ENCODE measurements around the gene KHDRBS1. TPM values are rescaled to one million over a fixed set of nuclear protein-coding genes. Genes with fewer than 3 reads are reported as not detected.
"Not testable (repeated sequence)": the region's sequence is repeated elsewhere in the genome, so short reads cannot be mapped to it uniquely, and the experiment has no call there.

The KHDRBS1 gene
- total and polyA plus RNA-seq, 7 donors = 58.0 to 83.7 (median 72.0) TPM

DNA sequence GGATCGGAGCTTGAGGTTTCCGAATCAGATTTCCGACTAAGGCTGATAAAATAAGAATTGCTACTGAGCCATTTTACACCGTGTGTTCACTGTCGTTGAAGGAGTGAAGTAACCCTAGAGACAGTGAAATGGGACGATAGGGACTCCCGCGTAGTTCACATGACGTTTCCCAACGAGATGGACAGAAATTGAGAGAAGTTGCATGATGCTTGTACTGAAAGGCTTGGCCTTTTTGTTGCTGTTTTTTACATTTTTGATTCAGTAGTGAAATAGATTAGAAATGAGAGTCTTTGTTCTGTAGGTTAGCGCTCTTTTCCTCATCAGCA is 1.2 kb downstream of the KHDRBS1 start:
- H3K27me3 ChIP-seq = no peaks in the 10 kb centered on the region
- no peaks in the 10 kb centered on the region for H3K36me3 ChIP-seq
- H3K27ac ChIP-seq = peak overlapping the region; percentile 96 to 100 (median 99)
- no peak for TF ChIP-seq POLR2A (IDR thresholded peaks at IDR 0.05)
- TF ChIP-seq POLR2AphosphoS5 (IDR thresholded peaks at IDR 0.05) = no peak
- TF ChIP-seq EP300 (IDR thresholded peaks at IDR 0.05) = no peak
- TF ChIP-seq, protein P1, sequence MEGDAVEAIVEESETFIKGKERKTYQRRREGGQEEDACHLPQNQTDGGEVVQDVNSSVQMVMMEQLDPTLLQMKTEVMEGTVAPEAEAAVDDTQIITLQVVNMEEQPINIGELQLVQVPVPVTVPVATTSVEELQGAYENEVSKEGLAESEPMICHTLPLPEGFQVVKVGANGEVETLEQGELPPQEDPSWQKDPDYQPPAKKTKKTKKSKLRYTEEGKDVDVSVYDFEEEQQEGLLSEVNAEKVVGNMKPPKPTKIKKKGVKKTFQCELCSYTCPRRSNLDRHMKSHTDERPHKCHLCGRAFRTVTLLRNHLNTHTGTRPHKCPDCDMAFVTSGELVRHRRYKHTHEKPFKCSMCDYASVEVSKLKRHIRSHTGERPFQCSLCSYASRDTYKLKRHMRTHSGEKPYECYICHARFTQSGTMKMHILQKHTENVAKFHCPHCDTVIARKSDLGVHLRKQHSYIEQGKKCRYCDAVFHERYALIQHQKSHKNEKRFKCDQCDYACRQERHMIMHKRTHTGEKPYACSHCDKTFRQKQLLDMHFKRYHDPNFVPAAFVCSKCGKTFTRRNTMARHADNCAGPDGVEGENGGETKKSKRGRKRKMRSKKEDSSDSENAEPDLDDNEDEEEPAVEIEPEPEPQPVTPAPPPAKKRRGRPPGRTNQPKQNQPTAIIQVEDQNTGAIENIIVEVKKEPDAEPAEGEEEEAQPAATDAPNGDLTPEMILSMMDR (IDR thresholded peaks at IDR 0.05) = no peak
- no peak for DNase-seq
- WGBS, 2 donors = 1% methylated on average over 11 of the region's 11 CpGs
- peak overlapping the region; percentile 74 to 100 (median 88) for H3K4me3 ChIP-seq
- no peaks in the 10 kb centered on the region for H3K9me3 ChIP-seq
- intact Hi-C loops (cut with DNase I) = loop anchor here (2.0 to 5.0 kb wide), 2 partner anchors 58 to 78 kb away; partner anchors contain the start of genes PTP4A2 and TMEM39B
- peaks cover 0 to 53% (median 48%) of the 10 kb centered on the region in 4 donors for H3K4me1 ChIP-seq

GRCh38 chr1:32020339-32020738 is 6.7 kb downstream of the KHDRBS1 start:
- 12 to 42% methylated on average over 6 of the region's 6 CpGs for WGBS, 2 donors
- intact Hi-C loops (cut with DNase I) = no loop called here
- DNase-seq = no peak
- Histone ChIP-seq H3K27ac (peak overlapping the region; percentile 21 to 49 (median 36)), H3K4me1 (peaks cover 0 to 95% (median 67%) of the 10 kb centered on the region in 4 donors), H3K27me3 (no peaks in the 10 kb centered on the region), H3K9me3 (no peaks in the 10 kb centered on the region), H3K36me3 (no peaks in the 10 kb centered on the region), H3K4me3 (no peak overlapping the region)
- TF ChIP-seq, protein P1 (IDR thresholded peaks at IDR 0.05) = no peak
- no peak for TF ChIP-seq POLR2A (IDR thresholded peaks at IDR 0.05)
- TF ChIP-seq POLR2AphosphoS5 (IDR thresholded peaks at IDR 0.05) = no peak
- no peak for TF ChIP-seq EP300 (IDR thresholded peaks at IDR 0.05)

DNA sequence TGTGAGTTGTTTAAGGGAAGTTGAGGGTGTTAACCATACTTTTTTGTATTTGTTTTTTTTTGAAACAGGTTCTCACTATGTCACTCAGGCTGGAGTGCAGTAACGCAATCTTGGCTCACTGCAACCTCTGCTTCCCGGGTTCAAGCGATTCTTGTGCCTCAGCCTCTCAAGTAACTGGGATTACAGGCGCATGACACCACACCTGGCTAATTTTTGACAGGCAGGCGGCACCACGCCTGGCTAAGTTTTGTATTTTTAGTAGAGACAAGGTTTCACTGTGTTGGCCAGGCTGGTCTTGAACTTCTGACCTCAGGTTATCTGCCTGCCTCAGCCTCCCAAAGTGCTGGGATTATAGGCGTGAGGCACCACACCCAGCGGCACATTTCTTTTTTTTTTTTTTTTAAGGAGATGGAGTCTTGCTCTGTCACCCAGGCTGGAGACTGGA is 7.9 kb downstream of the KHDRBS1 start:
- intact Hi-C loops (cut with DNase I); DNase-seq; H3K27me3 ChIP-seq; H3K36me3 ChIP-seq; H3K9me3 ChIP-seq; H3K27ac ChIP-seq; H3K4me3 ChIP-seq: not testable (repeated sequence)
- peaks cover 0 to 94% (median 54%) of the 10 kb centered on the region in 4 donors for H3K4me1 ChIP-seq
- 52 to 81% methylated on average over 8 of the region's 8 CpGs for WGBS, 2 donors

DNA sequence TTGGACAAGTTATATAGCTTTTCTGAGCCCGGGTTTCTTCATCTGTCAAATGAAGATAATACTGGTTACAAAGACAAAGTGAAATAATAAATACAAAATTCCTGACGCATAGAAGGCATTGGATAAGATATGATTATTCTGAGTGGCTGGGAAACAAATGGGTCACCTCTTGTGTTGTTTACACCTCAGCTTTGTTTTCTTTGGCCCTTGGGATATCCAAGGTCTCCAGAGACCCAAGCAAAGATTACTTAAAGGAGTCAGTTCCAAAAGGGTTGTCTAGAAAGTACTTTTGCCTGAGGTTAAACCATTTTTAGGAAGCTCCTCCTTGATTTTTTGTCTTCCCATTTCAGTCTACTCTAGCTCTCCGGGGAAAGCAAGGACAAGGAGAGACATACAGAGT is 9.7 kb downstream of the KHDRBS1 start:
- TF ChIP-seq, protein P1 (IDR thresholded peaks at IDR 0.05) = no peak
- TF ChIP-seq EP300 (IDR thresholded peaks at IDR 0.05) (no peak), POLR2A (IDR thresholded peaks at IDR 0.05) (no peak), POLR2AphosphoS5 (IDR thresholded peaks at IDR 0.05) (no peak)
- whole genome bisulfite sequencing, 2 donors = 64 to 80% methylated on average over 3 of the region's 3 CpGs
- H3K4me3 ChIP-seq = no peak overlapping the region
- H3K27ac ChIP-seq = peak overlapping the region in 2 of 4 donors; percentile 19 to 60
- intact Hi-C loops (cut with DNase I) = no loop called here
- no peaks in the 10 kb centered on the region for H3K27me3 ChIP-seq
- H3K9me3 ChIP-seq = no peaks in the 10 kb centered on the region
- H3K4me1 ChIP-seq = peaks cover 0 to 88% (median 53%) of the 10 kb centered on the region in 4 donors
- no peak for DNase-seq
- no peaks in the 10 kb centered on the region for H3K36me3 ChIP-seq

DNA sequence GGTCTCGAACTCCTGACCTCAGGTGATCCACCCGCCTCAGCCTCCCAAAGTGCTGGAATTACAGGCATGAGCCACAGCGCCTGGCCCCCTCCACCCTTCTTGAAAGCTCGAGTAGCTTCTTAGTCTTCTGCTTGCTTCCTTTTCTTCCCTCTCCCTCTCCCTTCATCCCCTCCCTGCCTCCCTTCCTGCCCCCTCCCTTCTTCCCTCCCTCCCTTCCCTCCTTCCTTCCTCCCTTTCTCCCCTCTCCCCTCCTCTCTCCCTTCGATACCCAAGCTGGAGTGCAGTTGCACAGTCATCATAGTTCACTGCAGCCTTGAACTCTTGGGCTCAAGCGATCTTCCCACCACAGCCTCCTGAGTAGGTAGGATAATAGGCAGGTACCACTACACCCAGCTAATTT is 11.8 kb downstream of the KHDRBS1 start:
- TF ChIP-seq POLR2A (IDR thresholded peaks at IDR 0.05) = no peak
- TF ChIP-seq EP300 (IDR thresholded peaks at IDR 0.05) = no peak
- no peak for TF ChIP-seq POLR2AphosphoS5 (IDR thresholded peaks at IDR 0.05)
- TF ChIP-seq, protein P1 (IDR thresholded peaks at IDR 0.05) = no peak
- H3K36me3 ChIP-seq = no peaks in the 10 kb centered on the region
- H3K9me3 ChIP-seq = no peaks in the 10 kb centered on the region
- H3K4me1 ChIP-seq = peaks cover 0 to 88% (median 34%) of the 10 kb centered on the region in 4 donors
- no peak overlapping the region for H3K27ac ChIP-seq
- no peaks in the 10 kb centered on the region for H3K27me3 ChIP-seq
- H3K4me3 ChIP-seq = no peak overlapping the region
- WGBS, 2 donors = 81 to 87% methylated on average over 6 of the region's 6 CpGs
- intact Hi-C loops (cut with DNase I) = no loop called here
- DNase-seq = no peak

All from sigmoid colon (tissue), 7 donors.